NCI-H526 treated with DMSO at 0.1 percent for 48 hours (cell line): ENCODE measurements around the gene GNG2.
A peak's percentile ranks its signal among the peaks of the same experiment; 100 is the strongest.

Experiments used
- DNase-seq: peaks from one replicate; lab custom pipeline; 2025; lab: John Stamatoyannopoulos, UW

GNG2 gene

DNA sequence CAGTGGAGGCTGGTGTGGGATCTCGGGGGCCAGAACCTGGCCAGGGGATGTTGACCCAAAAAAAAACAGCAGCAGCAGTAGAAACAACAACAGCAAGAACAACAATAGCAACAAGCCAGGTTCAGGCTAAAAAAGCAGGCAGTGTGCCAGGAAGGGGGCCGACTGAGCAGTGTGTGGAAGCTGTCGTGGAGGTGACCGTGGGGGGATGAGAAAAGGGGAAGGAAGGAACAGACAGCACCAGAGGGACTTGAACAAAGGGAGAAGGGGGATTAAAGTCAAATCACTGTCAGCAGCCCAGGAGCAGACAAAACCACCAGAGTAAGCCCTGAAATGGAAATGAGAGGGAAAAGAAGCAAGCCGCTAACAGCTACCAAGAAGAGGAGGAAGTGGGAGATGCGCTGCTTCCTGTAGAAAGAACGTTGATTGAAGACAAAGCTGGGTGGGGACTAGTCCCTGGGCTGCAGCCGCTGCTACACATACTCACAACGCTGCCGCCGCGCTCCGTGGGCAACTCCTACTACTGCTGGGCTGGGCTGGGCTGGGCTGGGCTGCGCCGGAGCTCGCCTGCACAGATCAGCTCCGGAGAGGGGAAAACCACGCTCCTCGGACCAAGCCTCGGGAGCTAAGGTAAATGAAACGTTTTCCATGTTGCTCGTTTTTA lies at the start of gene GNG2:
GNG2 (plus strand) TSS at position 449 of the 661 bp plus-strand sequence. CDS start 90,067 bp downstream, outside the sequence.
- peak; percentile 65 for DNase-seq

DNA sequence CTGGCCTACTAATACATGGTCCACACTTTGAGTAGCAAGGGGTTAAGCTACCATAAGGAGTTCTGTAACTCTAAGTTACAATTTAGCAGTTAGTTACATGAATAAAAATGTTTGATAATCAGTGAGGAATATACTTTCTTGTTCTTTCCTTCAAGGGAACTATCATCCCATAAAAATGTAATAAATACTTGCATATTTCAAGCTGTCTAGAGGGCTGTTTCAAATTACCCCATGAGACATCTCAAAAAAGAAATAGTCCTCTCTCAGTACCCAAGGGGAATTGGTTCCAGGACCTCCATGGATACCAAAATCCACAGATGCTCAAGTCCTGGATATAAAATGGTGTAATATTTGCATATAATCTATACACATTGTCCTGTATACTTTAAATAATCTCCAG lies 48.7 kb upstream of the GNG2 start:
- DNase-seq: no peak

- no peak for DNase-seq
These were observed 44.4 kb upstream of the GNG2 start for GRCh38 chr14:51816031-51816430.

DNA sequence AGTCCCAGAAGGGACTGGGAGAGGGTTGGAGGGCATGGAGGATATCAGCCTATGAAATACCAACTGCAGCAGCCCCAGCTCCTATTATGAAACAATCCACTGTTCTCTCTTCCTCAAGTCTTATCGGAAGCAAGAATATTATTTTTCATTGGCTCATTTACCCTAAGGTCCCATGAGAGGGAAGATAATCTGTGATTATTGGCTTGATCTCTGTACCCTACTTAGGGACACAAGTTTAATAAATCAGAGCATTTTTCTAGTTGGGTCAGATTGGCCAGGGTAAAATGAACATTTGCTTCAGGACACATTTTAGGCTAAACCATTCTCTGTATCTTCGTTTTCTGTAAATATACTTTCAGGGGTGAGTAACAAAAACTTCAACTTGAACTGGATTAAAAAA lies 43.1 kb upstream of the GNG2 start:
- DNase-seq: no peak

DNA sequence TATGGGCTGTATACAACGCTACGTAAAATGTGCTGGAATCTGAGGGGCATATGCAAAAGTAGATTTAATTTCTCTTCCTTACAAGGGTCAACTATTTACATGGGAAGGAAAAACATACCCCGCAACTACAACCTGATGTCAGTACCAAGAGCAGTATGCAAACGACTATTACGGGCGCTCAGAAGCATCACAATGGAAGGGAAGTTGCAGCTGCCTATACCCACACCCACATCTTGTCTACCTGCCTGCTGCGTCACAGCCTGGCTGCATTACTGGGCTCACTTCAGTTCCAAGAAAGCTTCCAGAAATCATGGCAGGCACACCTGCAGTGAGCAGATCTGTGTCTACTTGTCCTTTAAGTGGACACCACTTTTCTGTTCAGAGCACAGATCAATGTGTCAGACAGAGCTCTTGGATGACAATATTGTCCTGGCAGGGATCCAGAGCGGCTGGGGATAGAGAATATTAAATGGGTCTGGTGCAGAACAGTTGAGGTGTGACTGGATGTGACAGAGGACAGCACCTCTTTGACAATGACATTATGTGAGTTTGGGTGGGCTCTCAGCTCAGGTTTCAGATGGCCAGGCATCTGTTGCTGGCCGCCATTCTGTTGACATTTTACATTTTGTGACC lies 41.5 kb upstream of the GNG2 start:
- peak; percentile 44 for DNase-seq

DNA sequence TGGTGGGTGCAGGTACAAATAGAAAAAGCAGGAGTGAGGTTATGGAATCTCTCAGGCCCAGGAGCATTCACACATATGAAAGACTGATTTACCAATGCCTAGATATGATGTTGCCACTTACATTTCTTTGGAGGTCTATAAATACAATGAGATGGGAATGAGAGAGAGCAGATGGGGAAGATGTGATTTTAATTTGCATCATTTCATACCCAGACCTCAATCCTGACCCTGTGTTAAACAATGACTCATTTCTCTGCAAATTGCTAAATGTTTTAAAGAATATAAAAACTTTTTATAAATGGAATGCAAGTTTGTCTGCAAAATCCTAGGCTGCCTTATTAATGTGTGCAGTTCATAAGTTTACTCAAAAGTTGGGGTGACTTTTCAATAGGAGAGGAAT lies 38.6 kb upstream of the GNG2 start:
- DNase-seq: no peak

- DNase-seq: no peak
These were observed 37.9 kb upstream of the GNG2 start for GRCh38 chr14:51822499-51822898.

GRCh38 chr14:51823706-51824105 lies 36.7 kb upstream of the GNG2 start:
- no peak for DNase-seq

- DNase-seq: no peak
These were observed 36.2 kb upstream of the GNG2 start for GRCh38 chr14:51824191-51824590.

DNA sequence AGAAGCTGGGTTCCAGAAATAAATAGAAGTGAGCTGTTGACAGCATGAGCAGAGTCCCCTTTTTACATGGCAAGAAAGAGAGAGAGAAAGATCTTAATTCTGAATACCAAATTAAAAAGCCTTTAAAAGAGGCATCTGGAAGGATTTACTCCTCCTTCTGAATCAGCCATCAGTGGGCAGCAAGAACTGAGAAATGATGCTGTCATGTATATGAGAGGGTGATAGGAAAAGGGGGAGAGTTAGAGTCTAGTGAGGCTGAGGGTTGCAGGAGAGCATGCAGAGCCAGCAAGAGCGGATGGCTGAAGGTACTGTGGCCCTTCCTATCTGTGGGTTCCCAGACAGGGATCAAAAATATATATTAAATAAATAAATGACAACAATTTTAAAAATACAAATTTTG lies 34.5 kb upstream of the GNG2 start:
- no peak for DNase-seq

GRCh38 chr14:51828017-51828797 lies 32.2 kb upstream of the GNG2 start:
- DNase-seq: no peak

DNA sequence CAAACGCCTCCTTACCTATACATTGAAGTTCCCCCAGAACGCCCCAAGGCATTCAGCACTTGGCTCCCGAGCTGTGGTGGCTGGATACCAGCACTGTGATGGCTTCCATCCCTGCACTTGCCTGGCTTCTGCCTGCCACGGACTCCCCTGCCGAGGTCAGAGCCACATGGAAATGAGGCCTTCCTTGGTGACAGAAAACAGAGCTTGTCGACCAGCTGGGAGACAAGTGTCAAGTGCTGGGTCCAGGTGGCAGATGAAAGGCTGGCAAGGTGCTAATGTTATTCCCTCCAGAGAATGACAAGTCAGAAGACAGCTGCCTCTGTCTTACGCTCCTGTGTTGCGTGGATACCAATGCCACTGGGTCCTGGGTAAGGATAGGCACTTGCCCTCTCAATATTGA lies 26.2 kb upstream of the GNG2 start:
- DNase-seq: no peak

DNA sequence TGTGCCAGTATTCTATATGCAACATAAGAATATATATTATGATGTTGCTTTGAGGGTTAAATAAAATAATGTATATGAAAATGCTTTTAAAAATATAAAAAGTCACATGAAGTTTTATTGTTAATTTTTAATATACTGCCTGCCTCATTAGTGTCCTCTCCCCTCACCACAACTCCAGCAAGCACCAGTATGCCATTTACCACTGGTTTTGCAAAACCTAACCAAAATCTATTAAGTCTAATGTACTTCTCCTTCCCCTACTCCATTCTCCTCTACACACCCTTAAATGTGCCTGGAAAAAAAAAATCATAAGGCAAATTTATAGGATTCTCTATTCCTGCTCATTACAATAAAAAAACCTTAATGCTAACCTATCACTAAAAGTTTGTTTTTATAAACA lies 24.0 kb upstream of the GNG2 start:
- peak; percentile 21 for DNase-seq

DNA sequence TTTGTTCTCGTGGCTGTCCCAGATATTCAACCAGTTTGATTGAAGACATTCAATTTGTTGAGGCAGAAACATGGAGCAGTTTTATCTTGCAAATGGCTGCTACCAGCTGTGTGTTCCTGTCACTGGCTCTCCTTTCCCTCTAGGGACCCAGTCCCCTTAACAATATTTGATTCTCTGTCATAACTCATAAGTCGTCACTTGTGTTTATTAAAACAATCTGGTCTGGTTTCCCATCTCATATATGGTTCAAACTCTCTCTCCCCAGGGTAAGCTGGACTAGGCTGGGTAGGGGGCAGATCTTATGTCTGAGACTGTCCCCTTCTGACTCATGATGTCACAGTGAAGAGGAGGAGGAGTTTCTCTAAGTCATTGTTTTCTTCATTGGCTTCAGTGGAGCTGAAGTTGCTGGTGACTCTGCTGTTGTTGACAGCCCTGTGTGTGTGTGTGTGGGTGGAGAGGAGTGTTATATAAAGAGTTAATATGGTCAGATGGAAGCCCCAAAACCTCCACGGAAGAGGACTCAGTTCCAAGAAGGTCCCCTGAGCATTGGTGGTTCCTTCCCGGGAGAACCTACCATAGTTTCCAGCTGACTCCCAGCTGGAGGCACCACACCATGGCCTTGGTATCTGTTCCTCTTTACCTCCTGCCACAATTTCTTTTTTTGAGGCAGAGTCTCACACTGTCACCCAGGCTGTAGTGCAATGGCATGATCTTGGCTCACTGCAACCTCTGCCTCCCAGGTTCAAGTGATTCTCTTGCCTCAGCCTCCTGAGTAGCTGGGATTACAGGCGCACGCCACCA lies 16.1 kb upstream of the GNG2 start:
- DNase-seq: no peak

GRCh38 chr14:51845811-51846210 lies 14.6 kb upstream of the GNG2 start:
- no peak for DNase-seq

- no peak for DNase-seq
These were observed 13.6 kb upstream of the GNG2 start for GRCh38 chr14:51846631-51847488.

DNA sequence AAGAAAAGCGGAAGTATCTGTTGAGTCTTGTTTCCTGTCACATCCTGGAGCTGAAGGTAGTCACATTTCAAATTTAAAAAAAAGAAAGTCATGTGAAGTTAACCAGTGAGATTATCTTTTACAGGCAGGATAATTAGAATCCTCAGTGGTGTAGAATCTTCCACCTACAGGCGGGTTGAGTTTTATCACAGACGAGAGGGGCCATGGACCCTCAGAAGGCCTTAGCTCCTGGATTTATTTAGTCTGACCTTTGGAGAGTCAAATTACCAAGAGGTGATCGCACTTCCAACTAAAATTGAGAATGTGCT lies 13.0 kb upstream of the GNG2 start:
- no peak for DNase-seq

DNA sequence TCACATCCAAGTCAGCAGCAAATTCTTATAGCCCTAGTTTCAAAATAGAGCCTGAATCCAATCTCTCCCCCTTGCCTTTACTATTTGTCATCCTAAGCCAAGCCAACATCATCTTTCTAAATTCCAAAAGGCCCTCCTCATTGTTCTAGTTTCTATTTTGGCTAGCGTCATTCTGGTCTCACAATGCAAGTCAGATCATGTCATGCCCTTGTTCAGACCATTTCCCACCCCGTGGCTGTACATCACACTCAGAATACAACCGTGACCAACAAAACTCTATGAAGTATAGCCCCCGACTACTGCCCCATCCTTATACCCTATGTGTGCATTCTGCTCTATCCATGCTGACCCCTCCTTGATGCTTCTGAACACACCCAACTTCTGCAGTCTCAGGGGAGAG lies 12.3 kb upstream of the GNG2 start:
- no peak for DNase-seq

DNA sequence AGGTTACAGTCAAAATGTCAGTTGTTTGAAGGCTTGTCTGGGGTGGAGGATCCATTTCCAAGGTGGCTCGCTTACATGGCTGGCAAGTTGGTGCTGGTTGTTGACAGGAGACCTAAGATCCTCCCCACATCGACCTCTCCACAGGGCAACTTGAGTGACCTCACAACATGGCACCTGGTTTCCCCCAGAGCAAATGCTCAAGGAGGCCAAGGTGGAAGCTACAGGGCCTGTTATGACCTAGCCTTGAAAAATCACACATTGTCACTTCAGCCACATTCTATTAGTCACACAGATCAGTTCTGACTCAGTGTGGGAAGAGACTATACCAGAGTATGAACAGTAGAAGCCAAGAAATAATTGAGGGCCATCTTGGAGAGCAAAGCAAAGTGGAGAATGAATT lies 11.3 kb upstream of the GNG2 start:
- DNase-seq: no peak

DNA sequence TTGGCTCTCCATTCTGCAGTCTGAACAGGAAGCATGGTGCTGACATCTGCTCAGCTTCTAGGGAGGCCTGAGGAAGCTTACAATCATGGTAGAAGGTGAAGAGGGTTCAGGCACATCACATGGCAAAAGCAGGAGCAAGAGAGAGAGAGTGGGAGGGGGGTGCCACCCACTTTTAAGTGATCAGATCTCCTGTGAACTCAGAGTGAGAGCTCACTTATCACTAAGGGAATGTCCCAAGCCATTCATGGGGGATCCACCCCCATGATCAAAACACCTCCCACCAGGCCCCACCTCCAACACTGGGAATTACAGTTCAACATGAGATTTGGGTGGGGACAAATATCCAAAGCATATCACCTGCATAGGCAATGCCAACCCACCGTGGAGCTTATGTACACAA lies 9.8 kb upstream of the GNG2 start:
- DNase-seq: no peak

DNA sequence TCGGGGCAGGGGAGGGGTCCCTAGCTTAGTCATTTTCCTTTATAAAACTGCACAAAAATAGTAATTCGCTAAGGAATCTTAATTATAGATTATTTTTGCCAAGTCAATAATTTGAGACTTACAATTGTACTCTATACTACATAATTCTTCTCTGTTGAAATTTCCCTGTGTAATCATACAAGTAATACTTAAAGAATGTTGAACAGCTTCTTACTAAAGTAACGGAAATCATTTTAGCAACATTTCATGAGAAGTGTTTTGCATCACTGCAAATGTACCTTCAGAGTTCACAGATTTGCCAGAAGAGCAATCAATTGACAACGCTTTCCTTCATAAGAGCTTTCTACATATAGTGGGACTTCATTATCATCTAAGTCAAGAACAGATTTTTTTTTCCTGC lies 7.9 kb upstream of the GNG2 start:
- DNase-seq: no peak

GRCh38 chr14:51855234-51855633 lies 5.2 kb upstream of the GNG2 start:
- no peak for DNase-seq
